DMS53 treated with DMSO at 0.1 percent for 48 hours (cell line): ENCODE results near the gene OR11L1.

Experiments
- DNase-seq: peaks from one replicate; lab custom pipeline; 2025; ENCODE audit not compliant: unreplicated experiment; lab: John Stamatoyannopoulos, UW

The OR11L1 gene

GRCh38 chr1:247841796-247842195, at the start of gene OR11L1:
Gene OR11L1, minus strand, starts transcription at chr1:247841896. Its CDS starts 0 bp downstream, at chr1:247841896.
- DNase-seq, result no peak

- DNase-seq, result no peak
These were observed 43.2 kb upstream of the OR11L1 start for GRCh38 chr1:247884797-247885413.

GRCh38 chr1:247883346-247883745, 41.6 kb upstream of the OR11L1 start:
- no peak for DNase-seq

GRCh38 chr1:247865416-247865815, 23.7 kb upstream of the OR11L1 start:
- no peak for DNase-seq

- DNase-seq, result no peak
These were observed 22.9 kb upstream of the OR11L1 start for GRCh38 chr1:247864644-247865043.

- DNase-seq, result no peak
These were observed 21.1 kb upstream of the OR11L1 start for GRCh38 chr1:247862756-247863155.

- DNase-seq, result no peak
These were observed 16.4 kb upstream of the OR11L1 start for GRCh38 chr1:247857985-247858619.

- DNase-seq, result peak; percentile 49
These were observed 15.6 kb upstream of the OR11L1 start, which contains the start of gene TRIM58 for GRCh38 chr1:247857069-247857984. Gene TRIM58, plus strand, starts transcription at chr1:247857187. Its CDS starts 60 bp downstream, at chr1:247857247.

- no peak for DNase-seq
These were observed 14.2 kb upstream of the OR11L1 start for GRCh38 chr1:247855911-247856310.

GRCh38 chr1:247854899-247855545, 13.3 kb upstream of the OR11L1 start:
- DNase-seq, result no peak

GRCh38 chr1:247849616-247850015, 7.9 kb upstream of the OR11L1 start:
- no peak for DNase-seq

- no peak for DNase-seq
These were observed 6.7 kb upstream of the OR11L1 start for GRCh38 chr1:247848346-247848745.

- no peak for DNase-seq
These were observed 4.0 kb upstream of the OR11L1 start for GRCh38 chr1:247845693-247846017.

GRCh38 chr1:247845011-247845692, 3.5 kb upstream of the OR11L1 start:
- no peak for DNase-seq

- DNase-seq, result no peak
These were observed 1.7 kb upstream of the OR11L1 start for GRCh38 chr1:247843411-247843810.

GRCh38 chr1:247840818-247841217, 878 bp downstream of the OR11L1 start:
- no peak for DNase-seq

- no peak for DNase-seq
These were observed 8.1 kb downstream of the OR11L1 start for GRCh38 chr1:247833601-247834000.

GRCh38 chr1:247829656-247830055, 12.0 kb downstream of the OR11L1 start:
- no peak for DNase-seq

- no peak for DNase-seq
These were observed 16.3 kb downstream of the OR11L1 start for GRCh38 chr1:247825362-247825761.

- DNase-seq, result peak; percentile 34
These were observed 17.7 kb downstream of the OR11L1 start, which contains the start of gene OR14A16 for GRCh38 chr1:247824023-247824422. Gene OR14A16, minus strand, starts transcription at chr1:247824119. Its CDS starts 8,390 bp downstream, at chr1:247815729.

- no peak for DNase-seq
These were observed 19.6 kb downstream of the OR11L1 start for GRCh38 chr1:247822060-247822459.
